ENCODE measurements around the gene NUDT4B.
"Not testable (repeated sequence)": the region's sequence is repeated elsewhere in the genome, so short reads cannot be mapped to it uniquely, and the experiment has no call there.

DNA sequence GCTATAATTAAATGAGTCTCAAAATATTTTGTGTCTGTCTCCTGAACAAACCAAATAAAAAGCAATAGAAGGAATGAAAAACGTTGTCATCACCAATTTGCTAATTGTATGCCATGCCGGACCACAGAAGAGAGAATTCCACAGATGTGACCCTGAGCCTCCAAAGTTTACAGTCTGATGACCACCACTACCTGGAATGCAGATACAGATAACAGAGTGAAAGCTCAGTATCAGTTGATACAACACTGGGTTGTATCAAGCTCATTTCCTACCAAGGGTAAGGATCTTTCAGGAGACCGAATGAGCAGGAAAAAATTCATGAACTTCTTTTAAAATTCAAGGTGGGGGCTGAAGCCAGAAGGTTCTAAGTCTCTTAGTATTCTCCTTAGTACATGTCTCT, 25.1 kb upstream of the NUDT4B start:
- TF ChIP-seq, protein P1, sequence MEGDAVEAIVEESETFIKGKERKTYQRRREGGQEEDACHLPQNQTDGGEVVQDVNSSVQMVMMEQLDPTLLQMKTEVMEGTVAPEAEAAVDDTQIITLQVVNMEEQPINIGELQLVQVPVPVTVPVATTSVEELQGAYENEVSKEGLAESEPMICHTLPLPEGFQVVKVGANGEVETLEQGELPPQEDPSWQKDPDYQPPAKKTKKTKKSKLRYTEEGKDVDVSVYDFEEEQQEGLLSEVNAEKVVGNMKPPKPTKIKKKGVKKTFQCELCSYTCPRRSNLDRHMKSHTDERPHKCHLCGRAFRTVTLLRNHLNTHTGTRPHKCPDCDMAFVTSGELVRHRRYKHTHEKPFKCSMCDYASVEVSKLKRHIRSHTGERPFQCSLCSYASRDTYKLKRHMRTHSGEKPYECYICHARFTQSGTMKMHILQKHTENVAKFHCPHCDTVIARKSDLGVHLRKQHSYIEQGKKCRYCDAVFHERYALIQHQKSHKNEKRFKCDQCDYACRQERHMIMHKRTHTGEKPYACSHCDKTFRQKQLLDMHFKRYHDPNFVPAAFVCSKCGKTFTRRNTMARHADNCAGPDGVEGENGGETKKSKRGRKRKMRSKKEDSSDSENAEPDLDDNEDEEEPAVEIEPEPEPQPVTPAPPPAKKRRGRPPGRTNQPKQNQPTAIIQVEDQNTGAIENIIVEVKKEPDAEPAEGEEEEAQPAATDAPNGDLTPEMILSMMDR (IDR thresholded peaks at IDR 0.05) = not testable (repeated sequence)
- TF ChIP-seq POLR2A (IDR thresholded peaks at IDR 0.05) = not testable (repeated sequence)

Data from testis (tissue), 2 donors.